Panc1 (cell line): ENCODE measurements around the gene BCR. TPM values are rescaled to one million over a fixed set of nuclear protein-coding genes. Genes with fewer than 3 reads are reported as not detected.

Source experiments
- ATAC-seq: fragments of 200-7000 bp; cut with Tn5 transposase; 2 replicates; pipeline ENCODE4 v1.9.1; 2020; ENCODE audit warnings: mild to moderate bottlenecking, moderate library complexity
- BruUV-seq: library from RNA; stranded (reverse); fragments of 400-500 nt; replicated peaks from 2 replicates; lab custom pipeline; 2021; lab: Mats Ljungman, UMichigan
- CTCF ChIA-PET: fragments of 300-600 bp; sonication (Branson Sonifier 250); formaldehyde crosslinking; loops from one replicate; lab custom pipeline; 2022; ENCODE audit warnings: antibody characterized with exemption; lab: Charles Lee
- POLR2A ChIA-PET: fragments of 300-600 bp; sonication (Branson Sonifier 250); formaldehyde crosslinking; loops from one replicate; lab custom pipeline; 2022; ENCODE audit warnings: antibody characterized with exemption; lab: Charles Lee
- DNase-seq: peaks from one replicate; pipeline ENCODE4 v3.0.0-alpha.2; 2010; ENCODE audit warnings: low read depth, low spot score
- H3K27ac ChIP-seq: 2 replicates; pipeline ENCODE4 v1.5.1; 2011; ENCODE audit warnings: mild to moderate bottlenecking, low read length, inconsistent platforms
- H3K27me3 ChIP-seq: fragments of 200-500 bp; sonication (Bioruptor generic); 2 replicates; pipeline ENCODE4 v1.6.0; 2014; ENCODE audit warnings: low read length, inconsistent platforms; ENCODE audit not compliant: control insufficient read depth, insufficient read depth
- H3K36me3 ChIP-seq: fragments of 200-500 bp; sonication (Bioruptor generic); 2 replicates; pipeline ENCODE4 v1.5.1; 2014; ENCODE audit warnings: inconsistent platforms, mild to moderate bottlenecking, low read length, moderate library complexity; ENCODE audit not compliant: control insufficient read depth, insufficient read depth
- H3K4me1 ChIP-seq: 2 replicates; pipeline ENCODE4 v1.5.1; 2011; ENCODE audit warnings: inconsistent platforms, mild to moderate bottlenecking, low read length, moderate library complexity; ENCODE audit not compliant: control insufficient read depth, insufficient read depth
- H3K4me3 ChIP-seq, 2 experiments: 2 replicates each; pipeline ENCODE4 v1.5.1; 2011 to 2012; ENCODE audit warnings: low read depth in 2 of 2, low read length in 2 of 2, mild to moderate bottlenecking in 2 of 2, inconsistent platforms in 1 of 2, moderate library complexity in 1 of 2
- H3K9me3 ChIP-seq: fragments of 200-500 bp; sonication (Bioruptor generic); 2 replicates; pipeline ENCODE4 v1.5.1; 2014; ENCODE audit warnings: low read depth, mild to moderate bottlenecking, inconsistent platforms, low read length, moderate library complexity; ENCODE audit not compliant: control insufficient read depth, insufficient read depth
- CTCF ChIP-seq: fragments of 450-650 bp; IDR thresholded peaks from 2 replicates; pipeline ENCODE4 v1.5.1; 2017; ENCODE audit warnings: mild to moderate bottlenecking
- POLR2AphosphoS5 ChIP-seq: IDR thresholded peaks from 2 replicates; pipeline ENCODE4 v1.6.1; 2012; ENCODE audit warnings: mild to moderate bottlenecking, low read depth, low read length, moderate library complexity
- REST ChIP-seq, 2 experiments: IDR thresholded peaks; 2 replicates each; pipeline ENCODE4 v1.6.1; 2011 to 2012; ENCODE audit warnings: low read depth in 2 of 2, control low read depth in 1 of 2, low read length in 1 of 2, mild to moderate bottlenecking in 1 of 2, moderate library complexity in 1 of 2; ENCODE audit not compliant: insufficient read depth in 1 of 2
- SIN3A ChIP-seq: IDR thresholded peaks from 2 replicates; pipeline ENCODE4 v1.6.1; 2012; ENCODE audit warnings: low read depth, mild to moderate bottlenecking, low read length, moderate library complexity, borderline replicate concordance; ENCODE audit not compliant: insufficient read depth
- TCF7L2 ChIP-seq: IDR thresholded peaks from 2 replicates; pipeline ENCODE4 v1.6.1; 2011; ENCODE audit warnings: mild to moderate bottlenecking, low read depth, low read length, inconsistent platforms
- in situ Hi-C: cut with HindIII; loops from 2 replicates; pipeline ENCODE4 v1.10.0; 2016; ENCODE audit warnings: low sequenced_read_pairs, low pct_unique_long_range_greater_than_20kb
- intact Hi-C: fragments of 100-400 bp; cut with micrococcal nuclease; formaldehyde crosslinking; loops from one replicate; pipeline ENCODE4 v1.10.0; 2022; ENCODE audit not compliant: unreplicated experiment
- total RNA-seq: library from RNA; stranded (reverse); gene quantifications from one replicate; pipeline ENCODE4 v1.2.1, GENCODE V29; 2021; ENCODE audit not compliant: unreplicated experiment

BCR gene
- total RNA-seq, 1 experiment from 2014 or later: 32.1 TPM

GRCh38 chr22:23282516-23282915 lies 102.2 kb downstream of the BCR start:
- no peak overlapping the region for H3K27ac ChIP-seq
- no peaks in the 10 kb centered on the region for H3K27me3 ChIP-seq
- POLR2A ChIA-PET: no interaction called here
- intact Hi-C loops: no loop called here
- no peaks in the 10 kb centered on the region for H3K9me3 ChIP-seq
- no peaks in the 10 kb centered on the region for H3K36me3 ChIP-seq
- DNase-seq (no peak), ATAC-seq (no peak)
- BruUV-seq: no TSS peak
- H3K4me1 ChIP-seq: no peaks in the 10 kb centered on the region
- in situ Hi-C loops: no loop called here
- CTCF ChIA-PET: interaction anchor here (1.0 to 2.1 kb wide), 3 partner anchors 102 to 108 kb away, joined by 5 to 27 read pairs (median 7); partner anchors contain the start of gene BCR
- TF ChIP-seq POLR2AphosphoS5: no peak
- no peak for TF ChIP-seq CTCF
- no peak for TF ChIP-seq REST (IDR thresholded peaks at IDR 0.05; ENCODE audit: insufficient read depth in 1 of 2, low read depth in 2 of 2, low read length in 1 of 2)
- TF ChIP-seq TCF7L2: no peak
- TF ChIP-seq SIN3A: no peak
- H3K4me3 ChIP-seq: no peak overlapping the region

- in situ Hi-C loops (no loop called here), intact Hi-C loops (no loop called here)
- H3K27me3 ChIP-seq: no peaks in the 10 kb centered on the region
- H3K4me1 ChIP-seq: no peaks in the 10 kb centered on the region
- TF ChIP-seq POLR2AphosphoS5 (no peak), SIN3A (no peak), REST (IDR thresholded peaks at IDR 0.05; ENCODE audit: insufficient read depth in 1 of 2, low read depth in 2 of 2, low read length in 1 of 2) (no peak), CTCF (no peak), TCF7L2 (no peak)
- H3K27ac ChIP-seq: no peak overlapping the region
- no peaks in the 10 kb centered on the region for H3K9me3 ChIP-seq
- ChIA-PET POLR2A (no interaction called here), CTCF (no interaction called here)
- no peak overlapping the region for H3K4me3 ChIP-seq
- ATAC-seq (no peak), DNase-seq (no peak)
- H3K36me3 ChIP-seq: no peaks in the 10 kb centered on the region
- BruUV-seq: no TSS peak
These were observed 102.7 kb downstream of the BCR start for GRCh38 chr22:23282986-23283385.
